A673 (cell line): ENCODE measurements around the gene TRIP4. TPM values are rescaled to one million over a fixed set of nuclear protein-coding genes. Genes with fewer than 3 reads are reported as not detected.

Experiments used
- BruUV-seq: library from RNA; stranded (reverse); fragments of 400-500 nt; replicated peaks from 2 replicates; lab custom pipeline; 2021; lab: Mats Ljungman, UMichigan
- CTCF ChIA-PET: fragments of 300-600 bp; sonication (Branson Sonifier 250); formaldehyde crosslinking; loops from one replicate; lab custom pipeline; 2022; ENCODE audit warnings: antibody characterized with exemption; lab: Charles Lee
- POLR2A ChIA-PET: fragments of 300-600 bp; sonication (Branson Sonifier 250); formaldehyde crosslinking; loops from one replicate; lab custom pipeline; 2022; ENCODE audit warnings: antibody characterized with exemption; ENCODE audit not compliant: low non-redundant PET; lab: Charles Lee
- DNase-seq: peaks from one replicate; pipeline ENCODE4 v3.0.0-alpha.2; 2015; ENCODE audit warnings: low spot score
- H3K27ac ChIP-seq: fragments of 200-600 bp; sonication (generic); 2 replicates; pipeline ENCODE4 v1.5.1; 2016; ENCODE audit warnings: mixed run types, low read depth, mild to moderate bottlenecking, mixed read lengths, antibody characterized with exemption, low read length; ENCODE audit not compliant: poor library complexity, severe bottlenecking
- H3K27me3 ChIP-seq: fragments of 200-600 bp; sonication (generic); replicated peaks from 2 replicates; pipeline ENCODE4 v1.6.1; 2017; ENCODE audit warnings: mixed run types, low read depth, mild to moderate bottlenecking, mixed read lengths, antibody characterized with exemption, low read length; ENCODE audit not compliant: insufficient read depth, poor library complexity
- H3K36me3 ChIP-seq: fragments of 200-600 bp; sonication (generic); 2 replicates; pipeline ENCODE4 v1.6.1; 2016; ENCODE audit warnings: mixed run types, mild to moderate bottlenecking, mixed read lengths, antibody characterized with exemption, low read length; ENCODE audit not compliant: insufficient read depth, poor library complexity, severe bottlenecking
- H3K4me1 ChIP-seq: fragments of 200-600 bp; sonication (generic); 2 replicates; pipeline ENCODE4 v1.6.1; 2017; ENCODE audit warnings: mixed run types, mild to moderate bottlenecking, mixed read lengths, antibody characterized with exemption, low read length; ENCODE audit not compliant: insufficient read depth, poor library complexity, severe bottlenecking
- H3K4me3 ChIP-seq: fragments of 200-600 bp; sonication (generic); 2 replicates; pipeline ENCODE4 v1.5.1; 2016; ENCODE audit warnings: low read depth, mixed run types, mild to moderate bottlenecking, mixed read lengths, low read length; ENCODE audit not compliant: poor library complexity, severe bottlenecking
- H3K9me3 ChIP-seq: fragments of 200-600 bp; sonication (generic); 2 replicates; pipeline ENCODE4 v1.6.1; 2016; ENCODE audit warnings: mixed run types, low read depth, mild to moderate bottlenecking, mixed read lengths, antibody characterized with exemption, low read length; ENCODE audit not compliant: poor library complexity, severe bottlenecking
- EZH2 ChIP-seq: fragments of 200-600 bp; sonication (generic); IDR thresholded peaks from 2 replicates; pipeline ENCODE4 v1.6.1; 2017; ENCODE audit warnings: borderline replicate concordance, low read depth, mild to moderate bottlenecking, mixed read lengths, antibody characterized with exemption, low read length; ENCODE audit not compliant: poor library complexity, severe bottlenecking
- intact Hi-C: fragments of 100-400 bp; cut with micrococcal nuclease; formaldehyde crosslinking; loops from one replicate; pipeline ENCODE4 v1.10.0; 2022; ENCODE audit not compliant: unreplicated experiment
- total RNA-seq: library from RNA; stranded (reverse); gene quantifications from 2 replicates; pipeline ENCODE4 v1.2.3, GENCODE V29; 2021
- TF ChIP-seq, protein P1 (sequence below): fragments of 300-800, 200-600 bp; sonication (generic); conservative IDR thresholded peaks from 2 replicates; pipeline ENCODE4 v1.5.1; 2017; ENCODE audit warnings: low read depth, mild to moderate bottlenecking, antibody characterized with exemption, low read length, moderate library complexity, mixed read lengths

The TRIP4 gene
- total RNA-seq, 1 experiment from 2014 or later, result 24.9 TPM

DNA sequence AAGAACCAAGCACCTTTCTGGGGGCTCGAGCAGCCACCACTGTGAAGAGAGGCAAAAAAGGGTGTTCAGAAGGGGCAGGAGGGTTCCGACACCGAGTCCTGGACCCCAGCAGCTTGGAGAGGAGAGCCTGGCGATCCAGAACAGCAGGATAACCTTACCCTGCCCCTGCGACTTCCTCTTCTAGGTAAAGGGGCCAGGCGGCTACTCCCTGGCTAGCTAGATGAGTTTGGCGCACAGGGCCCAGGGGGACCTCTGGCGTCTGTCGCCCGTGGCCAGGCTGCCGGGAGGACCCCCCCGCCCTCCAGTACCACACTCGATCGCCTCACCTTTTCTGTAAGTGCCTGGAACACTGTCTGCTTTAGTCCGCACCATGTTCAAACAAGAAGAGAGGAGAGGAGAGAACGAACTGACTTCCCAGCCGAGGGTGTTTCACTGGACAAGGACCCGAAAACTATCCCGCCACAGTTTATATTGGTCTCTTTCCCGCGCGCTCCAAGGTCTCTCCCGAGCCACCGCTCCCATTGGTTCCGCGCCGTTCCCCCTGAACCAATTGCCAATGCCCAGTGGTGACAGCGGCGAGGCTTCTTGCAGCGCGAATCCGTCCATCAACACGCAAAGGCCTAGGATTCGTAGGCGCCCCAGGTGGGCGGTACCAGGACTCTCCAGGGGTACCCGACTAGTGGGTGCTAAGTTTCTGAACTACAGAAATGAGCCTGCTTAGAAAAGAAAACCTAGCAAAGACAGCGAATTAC, 6.5 kb upstream of the TRIP4 start, which contains the start of gene PCLAF:
PCLAF (minus strand) TSS at position 442 of the 752 bp plus-strand sequence; CDS start at position 372, 70 bp downstream.
- Histone ChIP-seq H3K36me3 (peaks cover 17% of the 10 kb centered on the region), H3K27me3 (no peaks in the 10 kb centered on the region), H3K9me3 (no peaks in the 10 kb centered on the region), H3K4me1 (peaks cover 18% of the 10 kb centered on the region), H3K4me3 (peak within 1 kb of the TSS; percentile 70), H3K27ac (peak within 1 kb of the TSS; percentile 80)
- peak; percentile 99 for DNase-seq
- no TSS peak for BruUV-seq
- intact Hi-C loops, result no loop called here
- ChIA-PET CTCF (no interaction called here), POLR2A (interaction anchor here (0.5 kb wide), 1 partner anchor 23 kb away, joined by 3 read pairs; no protein-coding TSS in a partner anchor)
- TF ChIP-seq, protein P1, sequence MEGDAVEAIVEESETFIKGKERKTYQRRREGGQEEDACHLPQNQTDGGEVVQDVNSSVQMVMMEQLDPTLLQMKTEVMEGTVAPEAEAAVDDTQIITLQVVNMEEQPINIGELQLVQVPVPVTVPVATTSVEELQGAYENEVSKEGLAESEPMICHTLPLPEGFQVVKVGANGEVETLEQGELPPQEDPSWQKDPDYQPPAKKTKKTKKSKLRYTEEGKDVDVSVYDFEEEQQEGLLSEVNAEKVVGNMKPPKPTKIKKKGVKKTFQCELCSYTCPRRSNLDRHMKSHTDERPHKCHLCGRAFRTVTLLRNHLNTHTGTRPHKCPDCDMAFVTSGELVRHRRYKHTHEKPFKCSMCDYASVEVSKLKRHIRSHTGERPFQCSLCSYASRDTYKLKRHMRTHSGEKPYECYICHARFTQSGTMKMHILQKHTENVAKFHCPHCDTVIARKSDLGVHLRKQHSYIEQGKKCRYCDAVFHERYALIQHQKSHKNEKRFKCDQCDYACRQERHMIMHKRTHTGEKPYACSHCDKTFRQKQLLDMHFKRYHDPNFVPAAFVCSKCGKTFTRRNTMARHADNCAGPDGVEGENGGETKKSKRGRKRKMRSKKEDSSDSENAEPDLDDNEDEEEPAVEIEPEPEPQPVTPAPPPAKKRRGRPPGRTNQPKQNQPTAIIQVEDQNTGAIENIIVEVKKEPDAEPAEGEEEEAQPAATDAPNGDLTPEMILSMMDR, result no peak
- TF ChIP-seq EZH2, result no peak

- no peaks in the 10 kb centered on the region for H3K36me3 ChIP-seq
- peaks cover 16% of the 10 kb centered on the region for H3K4me1 ChIP-seq
- no peak overlapping the region for H3K27ac ChIP-seq
- H3K4me3 ChIP-seq, result no peak overlapping the region
- no peak for DNase-seq
- no peaks in the 10 kb centered on the region for H3K9me3 ChIP-seq
- no TSS peak for BruUV-seq
- H3K27me3 ChIP-seq, result no peaks in the 10 kb centered on the region
- POLR2A ChIA-PET, result no interaction called here
- no peak for TF ChIP-seq EZH2
- TF ChIP-seq, protein P1, result no peak
- CTCF ChIA-PET, result no interaction called here
- intact Hi-C loops, result no loop called here
Observed at GRCh38 chr15:64383760-64384159, 3.9 kb upstream of the TRIP4 start.

DNA sequence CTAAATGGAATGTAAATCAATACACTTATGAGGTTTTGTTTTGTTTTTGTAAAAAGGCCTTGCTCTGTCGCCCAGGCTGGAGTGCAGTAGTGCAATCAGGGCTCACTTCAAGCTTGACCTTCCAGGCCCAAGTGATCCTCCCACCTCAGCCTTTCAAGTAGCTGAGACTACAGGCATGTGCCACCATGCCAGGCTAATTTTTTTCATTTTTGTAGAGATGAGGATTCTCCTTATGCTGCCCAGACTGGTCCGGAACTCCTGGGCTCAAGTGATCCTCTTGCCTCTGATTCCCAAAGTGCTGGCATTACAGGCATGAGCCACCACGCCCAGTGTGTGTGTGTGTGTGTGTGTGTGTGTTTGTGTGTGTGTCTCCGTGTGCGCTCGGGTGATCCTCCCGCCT, 1.3 kb upstream of the TRIP4 start:
- no peaks in the 10 kb centered on the region for H3K9me3 ChIP-seq
- intact Hi-C loops, result no loop called here
- no peak overlapping the region for H3K27ac ChIP-seq
- no peaks in the 10 kb centered on the region for H3K27me3 ChIP-seq
- TF ChIP-seq, protein P1, result no peak
- no peak for TF ChIP-seq EZH2
- H3K4me1 ChIP-seq, result peaks cover 9% of the 10 kb centered on the region
- no peak for DNase-seq
- no peaks in the 10 kb centered on the region for H3K36me3 ChIP-seq
- ChIA-PET POLR2A (no interaction called here), CTCF (no interaction called here)
- H3K4me3 ChIP-seq, result no peak overlapping the region
- no TSS peak for BruUV-seq
